ENCODE results near the gene DCUN1D1.
A peak's percentile ranks its signal among the peaks of the same experiment; 100 is the strongest.

DCUN1D1 gene

DNA sequence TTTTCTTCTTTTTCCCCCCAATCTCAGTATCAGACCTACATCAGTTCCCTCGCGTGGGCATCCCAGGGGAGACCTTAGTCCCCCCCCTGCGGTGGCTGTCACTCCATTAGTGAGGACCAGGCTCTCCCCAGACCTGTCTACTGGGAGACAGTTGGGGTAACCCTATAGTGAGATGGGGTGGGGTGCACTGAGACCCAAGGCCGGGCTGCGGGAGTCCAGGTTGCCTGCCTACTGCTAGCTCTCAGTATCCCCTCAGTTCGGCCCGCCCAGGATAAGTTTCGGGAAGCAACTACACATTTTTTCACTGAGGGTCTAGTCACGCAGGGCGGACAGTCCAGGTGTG lies 671 bp upstream of the DCUN1D1 start:
- Histone ChIP-seq H3K27me3 (ENCODE audit: low read length) (no peaks in the 10 kb centered on the region), H3K4me3 (ENCODE audit: insufficient read depth, low read length, poor library complexity, severe bottlenecking) (peak overlapping the region; percentile 90), H3K36me3 (ENCODE audit: low read length) (no peaks in the 10 kb centered on the region), H3K9ac (ENCODE audit: low read length) (peak overlapping the region; percentile 80), H2AFZ (ENCODE audit: low read depth, low read length, severe bottlenecking) (peak overlapping the region; percentile 54), H3K4me2 (ENCODE audit: low read depth, low read length, poor library complexity, severe bottlenecking) (peak overlapping the region; percentile 53), H3K27ac (ENCODE audit: low read depth, low read length) (no peak overlapping the region), H3K79me2 (ENCODE audit: insufficient read depth, low read length) (peaks cover 39% of the 10 kb centered on the region), H3K9me2 (replicated peaks; ENCODE audit: insufficient read depth, low read length) (no peaks in the 10 kb centered on the region), H3K9me3 (ENCODE audit: insufficient read depth, low read length) (no peaks in the 10 kb centered on the region), H4K20me1 (ENCODE audit: low read depth, low read length) (no peaks in the 10 kb centered on the region; the same call in 1 of the 2 replicates), H3F3A (ENCODE audit: insufficient read depth) (peaks cover 19% of the 10 kb centered on the region; the same call in 1 of the 2 replicates)
- TF ChIP-seq, protein P1, sequence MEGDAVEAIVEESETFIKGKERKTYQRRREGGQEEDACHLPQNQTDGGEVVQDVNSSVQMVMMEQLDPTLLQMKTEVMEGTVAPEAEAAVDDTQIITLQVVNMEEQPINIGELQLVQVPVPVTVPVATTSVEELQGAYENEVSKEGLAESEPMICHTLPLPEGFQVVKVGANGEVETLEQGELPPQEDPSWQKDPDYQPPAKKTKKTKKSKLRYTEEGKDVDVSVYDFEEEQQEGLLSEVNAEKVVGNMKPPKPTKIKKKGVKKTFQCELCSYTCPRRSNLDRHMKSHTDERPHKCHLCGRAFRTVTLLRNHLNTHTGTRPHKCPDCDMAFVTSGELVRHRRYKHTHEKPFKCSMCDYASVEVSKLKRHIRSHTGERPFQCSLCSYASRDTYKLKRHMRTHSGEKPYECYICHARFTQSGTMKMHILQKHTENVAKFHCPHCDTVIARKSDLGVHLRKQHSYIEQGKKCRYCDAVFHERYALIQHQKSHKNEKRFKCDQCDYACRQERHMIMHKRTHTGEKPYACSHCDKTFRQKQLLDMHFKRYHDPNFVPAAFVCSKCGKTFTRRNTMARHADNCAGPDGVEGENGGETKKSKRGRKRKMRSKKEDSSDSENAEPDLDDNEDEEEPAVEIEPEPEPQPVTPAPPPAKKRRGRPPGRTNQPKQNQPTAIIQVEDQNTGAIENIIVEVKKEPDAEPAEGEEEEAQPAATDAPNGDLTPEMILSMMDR (IDR thresholded peaks at IDR 0.05; ENCODE audit: insufficient read depth, low read length, poor library complexity, severe bottlenecking) = no peak
- no peak for TF ChIP-seq EZH2phosphoT487 (conservative IDR thresholded peaks at IDR 0.05; ENCODE audit: low read length)

DNA sequence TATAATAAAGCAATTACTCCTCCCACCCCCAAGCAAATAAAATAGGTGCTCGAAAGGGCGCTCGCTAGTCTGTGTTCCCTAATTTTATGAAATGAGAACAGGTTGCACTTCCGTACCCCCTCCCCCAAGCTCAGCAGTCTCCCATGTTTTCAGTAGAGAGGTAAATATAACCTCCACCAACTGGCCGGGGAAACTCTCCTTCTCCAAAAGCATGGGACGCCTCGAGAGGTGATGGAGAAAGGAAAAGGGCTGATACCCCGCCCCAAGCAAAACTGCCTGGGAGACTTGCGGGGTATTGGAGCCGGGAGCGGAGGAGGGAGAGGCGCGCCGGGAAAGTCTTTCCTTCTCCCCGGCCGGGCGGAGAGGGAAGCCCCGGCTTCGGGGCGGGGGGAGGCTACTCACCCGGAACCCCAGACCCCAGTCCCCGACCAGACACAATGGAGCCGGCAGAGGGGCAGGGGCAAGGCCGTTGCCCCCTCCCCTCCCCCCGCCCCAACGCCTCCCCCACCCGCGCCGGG lies 605 bp downstream of the DCUN1D1 start:
- H2AFZ ChIP-seq (ENCODE audit: low read depth, low read length, severe bottlenecking) = peak overlapping the region; percentile 61
- H3K4me2 ChIP-seq (ENCODE audit: low read depth, low read length, poor library complexity, severe bottlenecking) = peak overlapping the region; percentile 73
- H4K20me1 ChIP-seq (ENCODE audit: low read depth, low read length) = peaks cover 3% of the 10 kb centered on the region; the same call in 1 of the 2 replicates
- peak overlapping the region; percentile 90 for H3K4me3 ChIP-seq (ENCODE audit: insufficient read depth, low read length, poor library complexity, severe bottlenecking)
- TF ChIP-seq, protein P1 (IDR thresholded peaks at IDR 0.05; ENCODE audit: insufficient read depth, low read length, poor library complexity, severe bottlenecking) = no peak
- TF ChIP-seq EZH2phosphoT487 (conservative IDR thresholded peaks at IDR 0.05; ENCODE audit: low read length) = no peak
- H3K9me2 ChIP-seq (replicated peaks; ENCODE audit: insufficient read depth, low read length) = no peaks in the 10 kb centered on the region
- H3K9ac ChIP-seq (ENCODE audit: low read length) = peak overlapping the region; percentile 80
- no peaks in the 10 kb centered on the region for H3K27me3 ChIP-seq (ENCODE audit: low read length)
- H3K27ac ChIP-seq (ENCODE audit: low read depth, low read length) = peak overlapping the region; percentile 35
- H3K36me3 ChIP-seq (ENCODE audit: low read length) = no peaks in the 10 kb centered on the region
- H3K9me3 ChIP-seq (ENCODE audit: insufficient read depth, low read length) = no peaks in the 10 kb centered on the region
- peaks cover 52% of the 10 kb centered on the region for H3K79me2 ChIP-seq (ENCODE audit: insufficient read depth, low read length)
- H3F3A ChIP-seq (ENCODE audit: insufficient read depth) = peaks cover 19% of the 10 kb centered on the region; the same call in 1 of the 2 replicates

DNA sequence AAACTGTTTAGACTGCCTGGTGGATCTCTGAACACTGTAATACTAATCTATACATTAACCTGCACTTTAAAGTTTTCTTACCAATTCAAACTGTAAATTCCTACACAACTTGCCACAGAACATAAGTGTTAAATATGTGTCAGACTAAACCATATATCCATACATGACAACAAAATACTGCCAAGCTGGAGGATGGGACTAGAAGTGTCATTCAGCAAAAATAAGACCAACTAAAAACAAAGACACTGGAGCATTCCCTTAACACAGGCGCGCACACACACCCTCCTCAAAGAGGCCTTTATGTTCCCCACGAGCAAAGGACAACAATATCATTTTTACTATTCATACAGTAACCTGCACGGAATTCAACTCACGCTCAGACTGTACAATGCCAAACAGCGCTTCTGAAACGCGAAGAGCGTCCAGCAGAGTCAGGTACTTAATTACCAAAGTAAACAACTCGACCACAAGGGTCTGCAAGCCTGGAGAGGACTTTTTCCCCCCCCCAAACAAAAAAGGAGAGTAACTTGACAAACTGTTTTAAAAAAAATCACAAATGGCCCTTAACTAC lies 1.1 kb downstream of the DCUN1D1 start:
- no peaks in the 10 kb centered on the region for H3K36me3 ChIP-seq (ENCODE audit: low read length)
- H4K20me1 ChIP-seq (ENCODE audit: low read depth, low read length) = peaks cover 6% of the 10 kb centered on the region; the same call in 1 of the 2 replicates
- H3K9me2 ChIP-seq (replicated peaks; ENCODE audit: insufficient read depth, low read length) = no peaks in the 10 kb centered on the region
- H3K4me3 ChIP-seq (ENCODE audit: insufficient read depth, low read length, poor library complexity, severe bottlenecking) = peak overlapping the region; percentile 90
- no peak for TF ChIP-seq EZH2phosphoT487 (conservative IDR thresholded peaks at IDR 0.05; ENCODE audit: low read length)
- TF ChIP-seq, protein P1 (IDR thresholded peaks at IDR 0.05; ENCODE audit: insufficient read depth, low read length, poor library complexity, severe bottlenecking) = no peak
- H3K27me3 ChIP-seq (ENCODE audit: low read length) = no peaks in the 10 kb centered on the region
- no peak overlapping the region for H2AFZ ChIP-seq (ENCODE audit: low read depth, low read length, severe bottlenecking)
- peak overlapping the region; percentile 80 for H3K9ac ChIP-seq (ENCODE audit: low read length)
- peaks cover 57% of the 10 kb centered on the region for H3K79me2 ChIP-seq (ENCODE audit: insufficient read depth, low read length)
- peak overlapping the region; percentile 35; the same call in 1 of the 2 replicates for H3K27ac ChIP-seq (ENCODE audit: low read depth, low read length)
- peak overlapping the region; percentile 73 for H3K4me2 ChIP-seq (ENCODE audit: low read depth, low read length, poor library complexity, severe bottlenecking)
- H3F3A ChIP-seq (ENCODE audit: insufficient read depth) = peaks cover 19% of the 10 kb centered on the region; the same call in 1 of the 2 replicates
- no peaks in the 10 kb centered on the region for H3K9me3 ChIP-seq (ENCODE audit: insufficient read depth, low read length)

Data from SU-DHL-6 (cell line).